Gastrocnemius medialis (tissue), 4 donors: ENCODE data around the gene DLG1.

Experiments
- POLR2A ChIP-seq, 2 donors: fragments of 450-650 bp; IDR thresholded peaks; one replicate each; pipeline ENCODE4 v1.6.1; 2017; ENCODE audit warnings: antibody characterized with exemption in 2 of 2, mild to moderate bottlenecking in 2 of 2, moderate library complexity in 2 of 2
- TF ChIP-seq, protein P1 (sequence below), 5 experiments: fragments of 450-650 bp in 3 of 5; fragments of 200-600 bp in 2 of 5; sonication (generic) in 2 of 5; IDR thresholded peaks in 4 of 5; conservative IDR thresholded peaks in 1 of 5; 1 replicate in 4 of 5; 2 replicates in 1 of 5; pipeline ENCODE4 v1.5.1; 2016 to 2019; ENCODE audit warnings: antibody characterized with exemption in 5 of 5, mild to moderate bottlenecking in 3 of 5, moderate library complexity in 3 of 5

DNA sequence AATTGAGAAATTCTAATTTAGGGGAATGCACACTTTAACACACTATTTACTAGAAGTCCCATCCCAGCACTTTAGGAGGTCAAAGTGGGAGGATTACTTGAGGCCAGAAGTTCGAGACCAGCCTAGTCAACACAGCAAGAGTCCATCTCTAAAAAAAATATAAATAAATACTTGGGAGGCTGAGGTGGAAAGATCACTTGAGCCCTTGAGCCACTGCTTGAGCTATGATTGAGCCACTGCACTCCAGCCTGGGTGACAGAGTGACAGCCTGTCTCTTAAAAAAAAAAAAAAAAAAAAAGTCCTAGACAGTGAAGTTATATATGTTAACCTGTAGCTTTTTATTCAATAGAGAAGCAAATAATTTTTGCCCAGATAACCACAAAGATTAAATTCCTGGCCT, 69.2 kb downstream of the DLG1 start:
- TF ChIP-seq, protein P1, sequence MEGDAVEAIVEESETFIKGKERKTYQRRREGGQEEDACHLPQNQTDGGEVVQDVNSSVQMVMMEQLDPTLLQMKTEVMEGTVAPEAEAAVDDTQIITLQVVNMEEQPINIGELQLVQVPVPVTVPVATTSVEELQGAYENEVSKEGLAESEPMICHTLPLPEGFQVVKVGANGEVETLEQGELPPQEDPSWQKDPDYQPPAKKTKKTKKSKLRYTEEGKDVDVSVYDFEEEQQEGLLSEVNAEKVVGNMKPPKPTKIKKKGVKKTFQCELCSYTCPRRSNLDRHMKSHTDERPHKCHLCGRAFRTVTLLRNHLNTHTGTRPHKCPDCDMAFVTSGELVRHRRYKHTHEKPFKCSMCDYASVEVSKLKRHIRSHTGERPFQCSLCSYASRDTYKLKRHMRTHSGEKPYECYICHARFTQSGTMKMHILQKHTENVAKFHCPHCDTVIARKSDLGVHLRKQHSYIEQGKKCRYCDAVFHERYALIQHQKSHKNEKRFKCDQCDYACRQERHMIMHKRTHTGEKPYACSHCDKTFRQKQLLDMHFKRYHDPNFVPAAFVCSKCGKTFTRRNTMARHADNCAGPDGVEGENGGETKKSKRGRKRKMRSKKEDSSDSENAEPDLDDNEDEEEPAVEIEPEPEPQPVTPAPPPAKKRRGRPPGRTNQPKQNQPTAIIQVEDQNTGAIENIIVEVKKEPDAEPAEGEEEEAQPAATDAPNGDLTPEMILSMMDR (IDR thresholded peaks at IDR 0.05 in 4 of 5, conservative IDR thresholded peaks at IDR 0.05 in 1 of 5): no peak
- TF ChIP-seq POLR2A (IDR thresholded peaks at IDR 0.05): no peak
